Measurements from ENCODE around the gene LEPR.

Gene LEPR

DNA sequence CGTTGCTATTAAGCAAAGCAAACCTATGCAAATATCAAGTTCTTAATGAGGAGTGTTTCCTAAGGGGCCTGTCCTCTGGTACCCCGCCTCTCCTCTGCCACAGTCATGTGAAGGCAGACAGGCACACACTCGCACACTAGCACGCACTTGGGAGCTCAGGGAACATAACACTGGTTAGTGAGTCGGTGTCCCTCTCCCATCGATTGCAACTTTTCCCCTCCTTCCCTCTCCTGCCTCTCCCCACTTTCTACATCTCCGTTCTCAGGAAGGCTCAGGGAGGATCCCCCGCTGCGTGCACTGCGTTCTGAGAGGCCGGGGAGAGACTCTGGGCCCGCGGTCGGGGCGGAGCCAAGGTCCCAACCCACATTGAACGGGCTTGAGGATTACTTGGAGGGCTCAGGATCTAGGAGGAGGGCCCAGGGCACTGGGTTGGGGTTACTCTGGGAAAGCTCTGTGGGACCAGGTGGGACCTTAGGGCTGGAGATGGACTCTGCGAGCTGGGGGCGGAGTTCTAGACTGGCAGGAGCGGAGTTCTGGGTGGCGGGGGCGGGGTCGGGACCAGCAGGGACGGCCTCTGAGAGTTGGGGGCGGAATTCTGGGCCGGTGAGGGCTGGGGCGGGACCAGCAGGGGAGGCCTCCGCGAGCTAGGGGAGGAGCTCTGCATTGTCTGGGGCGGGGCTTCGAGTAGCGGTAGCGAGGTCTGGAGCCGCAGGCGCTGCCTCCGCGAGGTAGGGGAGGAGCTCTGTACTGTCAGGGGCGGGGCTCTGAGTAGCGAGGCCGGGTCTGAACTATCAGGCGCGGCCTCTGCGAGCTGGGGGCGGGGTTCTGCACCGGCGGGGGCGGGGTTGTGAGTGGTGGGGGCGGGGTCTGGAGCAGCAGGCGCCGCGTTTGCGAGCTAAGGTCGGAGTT is 533 bp upstream of the LEPR start:
- H3K4me1 Mint-ChIP-seq (ENCODE audit: low read depth): peaks cover 9% of the 10 kb centered on the region
- peaks cover 15% of the 10 kb centered on the region for H3K36me3 Mint-ChIP-seq (ENCODE audit: low read depth)
- H3K4me3 Mint-ChIP-seq: no peak overlapping the region
- peak; percentile 98 for DNase-seq
- peak overlapping the region; percentile 96 for H3K27ac Mint-ChIP-seq
- H3K27me3 Mint-ChIP-seq: no peaks in the 10 kb centered on the region
- H3K9me3 Mint-ChIP-seq: no peaks in the 10 kb centered on the region

GRCh38 chr1:65421351-65422025 is 1.0 kb downstream of the LEPR start:
- Mint-ChIP-seq H3K36me3 (ENCODE audit: low read depth) (peaks cover 30% of the 10 kb centered on the region), H3K27ac (no peak overlapping the region), H3K27me3 (no peaks in the 10 kb centered on the region), H3K9me3 (no peaks in the 10 kb centered on the region), H3K4me3 (no peak overlapping the region), H3K4me1 (ENCODE audit: low read depth) (peaks cover 9% of the 10 kb centered on the region)
- DNase-seq: no peak

DNA sequence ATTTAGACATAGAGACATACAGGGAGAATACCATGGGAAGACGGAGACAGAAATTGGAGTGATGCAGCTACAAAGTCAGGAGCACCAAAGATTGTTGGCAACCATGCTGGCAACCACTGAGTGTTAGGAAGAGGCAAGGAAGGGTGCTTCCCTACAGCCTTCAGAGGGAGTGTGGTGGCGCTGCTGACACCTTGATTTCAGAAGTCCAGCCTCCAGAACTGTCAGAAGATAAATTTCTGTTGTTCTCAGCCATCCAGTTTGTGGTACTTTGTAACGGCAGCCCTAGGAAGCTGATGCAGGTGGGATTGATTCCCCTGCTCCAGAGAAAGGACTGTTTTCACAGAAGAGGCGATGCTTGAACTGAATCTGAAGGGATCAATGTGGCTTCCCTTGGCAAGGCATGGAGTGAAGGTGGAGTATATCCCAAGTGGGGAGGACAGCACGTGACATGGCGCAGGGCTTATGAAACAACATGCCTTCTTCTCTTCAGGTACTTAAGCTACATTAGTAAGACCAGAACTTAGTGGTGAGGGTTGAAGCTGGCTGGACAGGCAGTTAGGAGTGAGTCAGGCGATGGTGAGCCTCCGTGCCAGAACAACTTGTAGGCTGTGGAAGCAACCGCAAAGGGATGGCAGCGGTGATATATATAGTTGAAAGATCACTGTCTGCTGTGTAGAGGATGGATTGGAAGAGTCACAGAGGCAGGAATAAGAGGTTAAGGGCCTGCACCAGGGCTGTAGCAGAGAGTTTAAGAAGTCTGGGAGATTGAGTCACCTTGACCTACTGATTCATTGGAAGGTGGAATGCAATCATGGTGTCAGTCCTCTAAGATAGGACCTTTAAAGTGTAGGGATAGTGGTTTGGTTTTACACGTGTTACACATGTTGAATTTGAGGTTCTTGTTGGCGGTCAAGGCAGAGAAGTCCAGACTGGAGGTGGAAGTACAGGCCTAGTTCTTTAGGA is 2.1 kb downstream of the LEPR start:
- peaks cover 9% of the 10 kb centered on the region for H3K4me1 Mint-ChIP-seq (ENCODE audit: low read depth)
- H3K9me3 Mint-ChIP-seq: no peaks in the 10 kb centered on the region
- H3K4me3 Mint-ChIP-seq: no peak overlapping the region
- H3K27ac Mint-ChIP-seq: no peak overlapping the region
- no peaks in the 10 kb centered on the region for H3K27me3 Mint-ChIP-seq
- peaks cover 39% of the 10 kb centered on the region for H3K36me3 Mint-ChIP-seq (ENCODE audit: low read depth)
- DNase-seq: no peak

GRCh38 chr1:65423884-65424572 is 3.6 kb downstream of the LEPR start:
- peaks cover 7% of the 10 kb centered on the region for H3K4me1 Mint-ChIP-seq (ENCODE audit: low read depth)

GRCh38 chr1:65424573-65424889 is 4.1 kb downstream of the LEPR start:
- no peak for DNase-seq
- H3K9me3 Mint-ChIP-seq: no peaks in the 10 kb centered on the region
- H3K36me3 Mint-ChIP-seq (ENCODE audit: low read depth): peaks cover 45% of the 10 kb centered on the region
- no peak overlapping the region for H3K4me3 Mint-ChIP-seq
- H3K4me1 Mint-ChIP-seq (ENCODE audit: low read depth): peaks cover 3% of the 10 kb centered on the region
- peak overlapping the region; percentile 70 for H3K27ac Mint-ChIP-seq
- H3K27me3 Mint-ChIP-seq: no peaks in the 10 kb centered on the region

More at GRCh38 chr1:65423884-65424572, 3.6 kb downstream of the LEPR start:
- DNase-seq: no peak
- Mint-ChIP-seq H3K27ac (peak overlapping the region; percentile 70), H3K9me3 (no peaks in the 10 kb centered on the region), H3K36me3 (ENCODE audit: low read depth) (peaks cover 45% of the 10 kb centered on the region), H3K4me3 (no peak overlapping the region), H3K27me3 (no peaks in the 10 kb centered on the region)

- Mint-ChIP-seq H3K27ac (no peak overlapping the region), H3K4me1 (ENCODE audit: low read depth) (peaks cover 2% of the 10 kb centered on the region), H3K36me3 (ENCODE audit: low read depth) (peaks cover 46% of the 10 kb centered on the region), H3K27me3 (no peaks in the 10 kb centered on the region), H3K4me3 (no peak overlapping the region), H3K9me3 (no peaks in the 10 kb centered on the region)
- DNase-seq: no peak
Observed at GRCh38 chr1:65425006-65425405, 4.5 kb downstream of the LEPR start.

DNA sequence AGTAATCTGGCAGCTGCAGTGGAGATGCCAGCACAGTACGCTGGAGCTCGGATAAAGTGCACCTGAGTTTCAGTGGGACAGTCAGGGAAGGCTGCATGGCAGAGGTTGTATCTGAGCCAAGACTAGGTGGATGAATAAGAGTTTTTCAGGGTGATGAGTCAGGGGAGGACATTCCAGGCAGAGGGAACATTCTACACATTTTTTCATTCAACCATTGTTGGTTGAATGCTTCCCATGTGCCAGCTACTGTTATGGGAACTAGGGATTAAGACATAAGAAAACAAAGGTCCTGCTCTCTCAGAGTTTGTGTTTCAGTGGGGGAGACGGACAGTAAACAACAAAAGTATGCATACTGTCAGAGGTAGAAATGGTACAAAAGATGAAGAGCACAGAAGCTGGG is 5.2 kb downstream of the LEPR start:
- no peak overlapping the region for H3K27ac Mint-ChIP-seq
- H3K4me1 Mint-ChIP-seq (ENCODE audit: low read depth): peaks cover 3% of the 10 kb centered on the region
- H3K9me3 Mint-ChIP-seq: no peaks in the 10 kb centered on the region
- no peak overlapping the region for H3K4me3 Mint-ChIP-seq
- H3K36me3 Mint-ChIP-seq (ENCODE audit: low read depth): peaks cover 51% of the 10 kb centered on the region
- no peak for DNase-seq
- H3K27me3 Mint-ChIP-seq: no peaks in the 10 kb centered on the region

- Mint-ChIP-seq H3K4me3 (no peak overlapping the region), H3K9me3 (no peaks in the 10 kb centered on the region), H3K27ac (no peak overlapping the region), H3K27me3 (no peaks in the 10 kb centered on the region), H3K36me3 (ENCODE audit: low read depth) (peaks cover 62% of the 10 kb centered on the region), H3K4me1 (ENCODE audit: low read depth) (peaks cover 6% of the 10 kb centered on the region)
- DNase-seq: no peak
Observed at GRCh38 chr1:65429078-65429477, 8.6 kb downstream of the LEPR start.

GRCh38 chr1:65429806-65430205 is 9.3 kb downstream of the LEPR start:
- Mint-ChIP-seq H3K4me3 (no peak overlapping the region), H3K27me3 (no peaks in the 10 kb centered on the region), H3K27ac (no peak overlapping the region), H3K9me3 (no peaks in the 10 kb centered on the region), H3K4me1 (ENCODE audit: low read depth) (peaks cover 6% of the 10 kb centered on the region), H3K36me3 (ENCODE audit: low read depth) (peaks cover 61% of the 10 kb centered on the region)
- no peak for DNase-seq

GRCh38 chr1:65431111-65431705 is 10.7 kb downstream of the LEPR start:
- Mint-ChIP-seq H3K27me3 (no peaks in the 10 kb centered on the region), H3K27ac (no peak overlapping the region), H3K4me3 (no peak overlapping the region), H3K9me3 (no peaks in the 10 kb centered on the region), H3K4me1 (ENCODE audit: low read depth) (peaks cover 6% of the 10 kb centered on the region), H3K36me3 (ENCODE audit: low read depth) (peaks cover 55% of the 10 kb centered on the region)
- no peak for DNase-seq

GRCh38 chr1:65432918-65433317 is 12.4 kb downstream of the LEPR start:
- no peaks in the 10 kb centered on the region for H3K27me3 Mint-ChIP-seq
- DNase-seq: no peak
- no peak overlapping the region for H3K27ac Mint-ChIP-seq
- H3K9me3 Mint-ChIP-seq: no peaks in the 10 kb centered on the region
- H3K36me3 Mint-ChIP-seq (ENCODE audit: low read depth): peaks cover 39% of the 10 kb centered on the region
- H3K4me1 Mint-ChIP-seq (ENCODE audit: low read depth): peaks cover 6% of the 10 kb centered on the region
- H3K4me3 Mint-ChIP-seq: no peak overlapping the region

GRCh38 chr1:65434255-65434654 is 13.8 kb downstream of the LEPR start:
- H3K4me1 Mint-ChIP-seq (ENCODE audit: low read depth): peaks cover 6% of the 10 kb centered on the region
- H3K27me3 Mint-ChIP-seq: no peaks in the 10 kb centered on the region
- no peak overlapping the region for H3K4me3 Mint-ChIP-seq
- no peak for DNase-seq
- H3K27ac Mint-ChIP-seq: no peak overlapping the region
- peaks cover 37% of the 10 kb centered on the region for H3K36me3 Mint-ChIP-seq (ENCODE audit: low read depth)
- H3K9me3 Mint-ChIP-seq: no peaks in the 10 kb centered on the region

DNA sequence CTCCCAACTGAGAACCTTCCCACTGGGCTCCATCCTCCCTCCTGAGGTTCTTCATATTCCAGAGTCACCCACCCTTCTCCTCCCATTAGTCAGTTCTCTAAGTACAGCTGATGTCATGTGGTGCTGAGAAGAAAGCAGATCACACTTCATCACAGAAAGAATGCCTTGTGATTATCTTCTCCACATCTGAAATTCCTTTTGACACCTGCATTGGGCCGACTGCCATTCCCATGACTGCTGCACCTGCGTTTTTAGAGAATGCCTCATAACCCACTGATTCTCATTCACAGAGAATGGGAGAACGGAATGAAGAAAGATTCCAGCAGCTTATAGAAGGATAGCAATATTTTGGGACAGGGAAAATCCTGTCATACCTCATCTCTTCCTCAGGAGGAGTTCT is 14.3 kb downstream of the LEPR start:
- H3K4me3 Mint-ChIP-seq: no peak overlapping the region
- no peak overlapping the region for H3K27ac Mint-ChIP-seq
- H3K36me3 Mint-ChIP-seq (ENCODE audit: low read depth): peaks cover 35% of the 10 kb centered on the region
- DNase-seq: no peak
- H3K4me1 Mint-ChIP-seq (ENCODE audit: low read depth): peaks cover 6% of the 10 kb centered on the region
- H3K27me3 Mint-ChIP-seq: no peaks in the 10 kb centered on the region
- H3K9me3 Mint-ChIP-seq: no peaks in the 10 kb centered on the region

DNA sequence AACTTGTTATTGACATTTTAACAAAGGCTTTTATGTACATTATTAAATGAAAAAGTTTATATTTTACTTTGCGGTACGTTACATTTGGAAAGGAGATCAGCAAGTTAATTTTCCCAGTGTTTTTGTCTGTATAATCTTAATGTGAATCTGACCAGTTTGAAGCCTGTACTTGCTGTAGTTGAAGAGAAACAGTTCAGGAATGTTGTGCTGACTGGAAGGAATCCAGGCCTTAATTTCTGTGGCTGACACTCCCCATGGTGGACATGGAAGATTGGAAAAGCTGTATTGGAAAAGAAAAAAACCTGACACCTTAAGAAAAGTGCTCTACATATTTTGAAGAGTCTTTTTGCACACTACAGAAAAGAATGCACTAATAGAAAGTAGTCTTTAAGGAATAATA is 15.5 kb downstream of the LEPR start:
- peaks cover 26% of the 10 kb centered on the region for H3K36me3 Mint-ChIP-seq (ENCODE audit: low read depth)
- H3K27me3 Mint-ChIP-seq: no peaks in the 10 kb centered on the region
- no peak for DNase-seq
- H3K27ac Mint-ChIP-seq: no peak overlapping the region
- no peaks in the 10 kb centered on the region for H3K9me3 Mint-ChIP-seq
- H3K4me1 Mint-ChIP-seq (ENCODE audit: low read depth): peaks cover under 1% of the 10 kb centered on the region
- H3K4me3 Mint-ChIP-seq: no peak overlapping the region

Measured in activated T-cell treated with anti-CD3 and anti-CD28 coated beads, Interleukin-2, amount 50 U/mL, for 24 hours (primary cell).